SW480 (cell line): Measurements from ENCODE around the gene RMDN2.
"Not testable (repeated sequence)": the region's sequence is repeated elsewhere in the genome, so short reads cannot be mapped to it uniquely, and the experiment has no call there.

Experiments
- DNase-seq: peaks from one replicate; pipeline ENCODE4 v3.0.0-alpha.2; 2016; ENCODE audit warnings: low spot score

Gene RMDN2

GRCh38 chr2:37898448-37898847, 26.6 kb upstream of the RMDN2 start:
- DNase-seq: no peak

- DNase-seq: no peak
These were observed 22.1 kb upstream of the RMDN2 start for GRCh38 chr2:37902991-37903390.

DNA sequence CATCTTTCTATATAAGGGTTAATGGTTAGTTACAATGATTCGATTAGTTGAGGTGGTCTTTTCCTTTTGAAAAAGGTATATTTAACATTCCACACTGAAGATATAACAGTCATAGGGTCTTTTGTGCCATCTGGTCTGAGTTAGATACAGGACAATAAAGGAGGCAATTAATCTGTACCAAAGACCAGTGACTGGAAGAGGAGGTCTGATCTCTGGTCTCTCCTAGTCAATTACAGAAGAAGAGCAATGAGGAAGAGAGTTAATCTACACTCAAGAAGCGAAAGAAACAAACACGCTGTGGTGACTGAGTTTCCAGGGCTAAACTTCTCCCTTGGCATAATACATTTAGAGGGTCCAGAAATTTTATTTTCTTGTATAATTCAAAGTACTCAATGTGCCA, 20.7 kb upstream of the RMDN2 start:
- DNase-seq: no peak

GRCh38 chr2:37904993-37905392, 20.1 kb upstream of the RMDN2 start:
- DNase-seq: no peak

- DNase-seq: no peak
These were observed 19.0 kb upstream of the RMDN2 start for GRCh38 chr2:37906131-37906530.

- no peak for DNase-seq
These were observed 17.4 kb upstream of the RMDN2 start for GRCh38 chr2:37907501-37908225.

GRCh38 chr2:37911296-37911873, 13.7 kb upstream of the RMDN2 start:
- DNase-seq: no peak

- no peak for DNase-seq
These were observed 13.0 kb upstream of the RMDN2 start for GRCh38 chr2:37912056-37912455.

- DNase-seq: no peak
These were observed 12.5 kb upstream of the RMDN2 start for GRCh38 chr2:37912616-37913015.

DNA sequence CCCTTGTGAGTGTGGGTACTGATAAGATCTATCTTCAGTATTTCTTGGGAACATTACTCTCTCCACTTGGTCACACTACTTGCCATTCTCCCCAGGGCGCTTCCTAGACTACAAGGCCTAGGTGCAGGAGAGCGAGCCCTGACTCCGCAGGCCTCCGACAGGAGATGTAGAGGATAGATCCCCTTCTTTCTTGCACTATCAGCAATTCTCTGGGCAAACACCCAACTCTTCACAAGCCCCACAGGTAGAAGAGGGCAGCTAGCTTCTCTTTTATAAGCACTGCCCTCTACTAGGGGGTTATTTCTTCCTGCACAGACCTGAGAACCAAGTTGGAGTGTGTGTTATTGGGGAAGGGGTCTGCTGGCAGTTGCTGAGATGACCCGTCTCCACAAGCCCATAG, 10.7 kb upstream of the RMDN2 start:
- DNase-seq: no peak

GRCh38 chr2:37915773-37916172, 9.3 kb upstream of the RMDN2 start:
- DNase-seq: no peak

- DNase-seq: no peak
These were observed 8.5 kb upstream of the RMDN2 start for GRCh38 chr2:37916512-37917082.

GRCh38 chr2:37917281-37918228, 7.5 kb upstream of the RMDN2 start:
- no peak for DNase-seq

- peak; percentile 58 for DNase-seq
These were observed 6.3 kb upstream of the RMDN2 start for GRCh38 chr2:37918742-37919186.

GRCh38 chr2:37919631-37920032, 5.5 kb upstream of the RMDN2 start:
- peak; percentile 10 for DNase-seq

GRCh38 chr2:37920570-37920969, 4.5 kb upstream of the RMDN2 start:
- DNase-seq: no peak

DNA sequence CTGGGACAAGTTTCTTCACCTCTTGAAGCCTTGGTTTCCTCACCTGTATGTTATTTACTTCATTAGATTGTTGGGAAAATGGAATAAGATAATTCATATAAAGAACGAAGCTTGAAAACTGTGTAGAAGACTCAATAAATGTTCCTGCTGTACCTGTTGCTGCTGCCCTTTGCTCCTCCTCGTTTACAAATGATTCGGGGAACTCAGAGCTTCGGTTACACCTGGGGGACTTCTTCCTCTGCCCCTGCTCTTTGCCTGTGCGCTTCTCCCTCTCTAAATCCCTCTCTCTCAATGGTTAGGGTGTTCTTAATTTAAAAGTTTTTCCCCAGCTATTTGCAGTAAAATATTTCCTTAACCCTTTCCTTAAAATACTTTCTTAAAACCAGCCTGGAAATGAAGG, 3.3 kb upstream of the RMDN2 start:
- no peak for DNase-seq

DNA sequence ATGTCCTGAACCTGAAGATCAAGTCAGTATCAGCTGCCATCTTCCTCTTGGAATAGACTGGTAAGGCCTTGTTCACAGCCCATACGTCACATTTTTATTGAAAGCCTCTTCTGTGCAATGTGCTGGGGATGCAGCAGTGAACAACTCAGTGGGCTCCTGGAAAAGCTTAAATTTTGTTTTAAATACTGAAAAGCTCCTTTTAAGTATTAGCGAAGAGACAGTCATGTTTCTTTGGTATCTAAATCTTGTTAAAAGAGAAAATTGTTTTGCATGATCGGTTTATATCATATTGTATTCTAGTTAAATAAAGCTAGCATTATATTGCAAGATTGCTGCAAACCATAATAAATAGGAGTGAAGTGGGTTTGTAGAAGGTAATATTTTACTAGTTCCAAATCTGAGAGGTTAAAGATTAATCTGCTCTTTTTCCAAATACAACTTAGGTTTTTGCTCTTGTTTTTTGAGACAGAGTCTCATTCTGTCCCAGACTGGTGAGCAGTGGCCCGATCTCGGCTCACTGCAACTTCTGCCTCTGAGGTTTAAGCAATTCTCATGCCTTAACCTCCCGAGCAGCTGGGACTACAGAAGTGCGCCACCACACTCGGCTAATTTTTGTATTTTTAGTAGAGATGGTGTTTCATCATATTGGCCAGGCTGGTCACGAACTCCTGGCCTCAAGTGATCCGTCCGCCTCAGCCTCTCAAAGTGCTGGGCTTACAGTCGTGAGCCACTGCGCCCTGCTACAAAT, 1.6 kb upstream of the RMDN2 start:
- DNase-seq: no peak

DNA sequence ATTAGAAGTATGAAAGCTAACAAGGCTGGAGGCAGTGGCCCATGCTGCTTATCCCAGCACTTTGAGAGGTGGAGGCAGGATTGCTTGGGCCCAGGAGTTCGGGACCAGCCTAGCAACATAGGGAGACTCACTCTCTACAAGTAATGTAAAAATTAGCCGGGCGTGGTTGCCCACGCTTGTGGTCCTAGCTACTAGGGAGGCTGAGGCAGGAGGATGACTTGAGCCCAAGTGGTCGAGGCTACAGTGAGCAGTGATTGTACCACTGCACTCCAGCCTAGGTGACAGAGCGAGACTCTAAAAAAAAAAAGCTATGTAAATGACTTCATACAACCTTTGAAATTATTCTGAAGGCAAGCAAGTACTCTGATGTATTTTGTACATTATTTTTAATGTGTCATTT, 1.5 kb downstream of the RMDN2 start:
- no peak for DNase-seq

DNA sequence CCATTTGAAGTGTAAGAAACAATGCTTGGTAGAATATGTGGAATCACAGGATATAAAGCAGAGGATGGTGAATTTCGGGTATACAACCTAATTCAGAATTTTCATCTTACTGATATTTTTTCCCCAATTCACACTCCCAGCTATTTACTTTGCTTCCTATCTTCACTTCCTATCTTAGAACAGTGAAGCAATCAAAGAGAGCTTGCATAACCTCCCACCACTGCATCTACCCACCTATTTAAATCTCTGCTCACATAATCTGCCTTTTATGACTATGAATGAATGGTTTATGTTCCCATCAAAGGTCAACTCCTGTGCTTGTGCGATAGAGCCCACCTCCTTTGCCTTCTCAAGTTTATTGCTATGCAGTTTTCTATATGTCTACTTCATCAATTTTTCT, 3.3 kb downstream of the RMDN2 start:
- no peak for DNase-seq

DNA sequence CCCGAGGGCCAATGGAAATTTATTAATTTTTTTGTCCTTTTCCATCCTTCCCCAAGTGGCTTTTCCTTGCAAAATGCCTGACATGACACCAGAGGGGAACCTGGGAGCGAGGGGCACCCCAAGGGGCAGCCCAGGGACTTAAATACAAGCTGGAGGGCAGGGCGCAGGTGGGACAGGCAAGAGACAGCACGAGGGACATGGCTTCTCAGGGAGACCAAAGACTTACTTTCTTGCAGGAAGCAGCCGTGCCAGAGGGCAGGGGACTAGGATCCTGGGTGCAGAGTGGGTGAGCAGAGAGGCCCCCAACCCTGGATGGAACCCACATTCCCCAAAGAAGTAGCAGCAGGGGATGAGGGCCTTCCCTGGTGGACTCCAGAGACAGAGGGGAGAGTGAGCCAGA, 5.3 kb downstream of the RMDN2 start:
- DNase-seq: not testable (repeated sequence)

GRCh38 chr2:37932873-37933272, 7.8 kb downstream of the RMDN2 start:
- not testable (repeated sequence) for DNase-seq
